Stimulated activated CD8-positive, alpha-beta memory T cell treated with anti-CD3 and anti-CD28 coated beads, Interleukin-15, amount 100 ng/mL, for 4 hours (primary cell): ENCODE measurements around the gene UNC93B1.
"Not testable (repeated sequence)": the region's sequence is repeated elsewhere in the genome, so short reads cannot be mapped to it uniquely, and the experiment has no call there.

Experiments used
- DNase-seq, 2 donors: peaks; one replicate each; pipeline ENCODE4 v3.0.0-alpha.2; 2020; ENCODE audit warnings: low read depth in 2 of 2

UNC93B1 gene

GRCh38 chr11:68009391-68010089 is 5.6 kb upstream of the UNC93B1 start:
- no peak for DNase-seq

GRCh38 chr11:68008381-68009337 is 4.8 kb upstream of the UNC93B1 start:
- DNase-seq = no peak

DNA sequence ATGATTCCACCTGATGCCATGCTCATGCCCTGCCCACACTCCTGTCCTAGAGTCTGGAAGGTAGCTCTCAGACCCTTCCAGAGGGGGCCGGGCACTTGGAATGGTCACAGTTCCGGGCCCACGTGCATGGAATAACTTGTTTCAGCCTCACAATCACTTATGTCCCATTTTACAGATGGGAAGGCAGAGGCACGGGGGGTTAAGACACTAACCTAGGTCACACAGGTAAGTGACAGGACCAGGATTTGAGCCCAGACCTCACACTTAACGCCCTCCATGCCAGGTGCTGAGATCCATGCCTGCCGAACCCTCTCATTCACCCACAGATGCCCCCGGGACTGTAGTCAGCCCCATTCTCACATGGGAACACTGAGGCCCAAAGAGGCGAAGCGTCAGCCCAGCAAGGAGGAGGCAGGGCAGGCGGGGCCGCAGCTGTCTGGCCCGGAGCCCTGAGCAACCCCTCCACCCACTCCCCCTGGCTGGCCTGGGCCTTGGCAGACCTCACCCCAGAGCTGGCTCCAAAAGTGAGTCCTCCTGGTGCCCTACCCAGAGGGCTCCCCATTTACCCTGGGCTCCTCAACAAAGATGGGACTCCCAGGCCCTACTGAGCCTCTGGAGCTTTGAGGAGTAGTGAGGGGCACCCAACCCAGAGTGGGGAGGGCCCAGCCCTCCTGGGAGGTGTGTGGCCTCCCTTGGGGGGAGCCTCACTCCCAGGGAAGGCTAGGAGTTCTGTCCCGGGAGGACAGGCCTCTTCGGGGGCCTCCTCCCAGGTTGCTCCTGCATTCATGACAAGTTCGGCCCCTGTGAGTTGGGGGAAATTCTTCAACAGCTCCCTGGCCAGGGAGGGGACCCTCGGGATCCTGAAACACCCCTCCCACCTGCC is 3.8 kb upstream of the UNC93B1 start:
- no peak for DNase-seq

DNA sequence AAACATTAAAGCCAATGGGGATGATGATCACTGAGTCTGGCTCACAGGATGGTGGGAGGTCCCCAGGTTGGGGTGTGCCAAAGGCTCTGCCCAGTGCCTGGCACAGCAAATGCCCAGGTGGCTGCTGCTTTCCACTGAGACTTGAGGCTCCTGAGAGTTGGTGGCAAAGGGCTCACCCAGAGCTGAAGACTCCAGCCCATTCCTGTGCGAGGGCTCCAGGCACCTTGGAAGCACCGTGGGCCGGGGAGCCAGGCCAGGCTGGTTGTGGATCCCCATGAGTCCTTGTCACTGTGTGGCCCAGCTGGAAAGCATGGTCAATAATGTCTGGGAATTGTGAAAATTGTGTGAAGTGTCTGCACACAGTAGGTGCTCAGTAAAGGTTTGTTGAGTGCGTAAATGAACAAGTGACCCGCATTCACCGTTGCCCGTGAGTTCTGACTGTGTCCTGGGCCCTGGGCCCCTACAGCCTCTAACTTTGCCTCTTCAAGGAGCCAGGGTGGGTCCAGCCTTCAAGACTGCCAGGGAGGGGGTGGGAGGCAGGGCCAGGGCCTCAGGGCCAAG is 2.8 kb upstream of the UNC93B1 start:
- no peak for DNase-seq

- DNase-seq = no peak
Observed at GRCh38 chr11:68004551-68005335, 846 bp upstream of the UNC93B1 start.

GRCh38 chr11:68002938-68003845 is 705 bp downstream of the UNC93B1 start:
- peak; percentile 27 to 31 for DNase-seq

GRCh38 chr11:68002575-68002937 is 1.3 kb downstream of the UNC93B1 start:
- DNase-seq = no peak

DNA sequence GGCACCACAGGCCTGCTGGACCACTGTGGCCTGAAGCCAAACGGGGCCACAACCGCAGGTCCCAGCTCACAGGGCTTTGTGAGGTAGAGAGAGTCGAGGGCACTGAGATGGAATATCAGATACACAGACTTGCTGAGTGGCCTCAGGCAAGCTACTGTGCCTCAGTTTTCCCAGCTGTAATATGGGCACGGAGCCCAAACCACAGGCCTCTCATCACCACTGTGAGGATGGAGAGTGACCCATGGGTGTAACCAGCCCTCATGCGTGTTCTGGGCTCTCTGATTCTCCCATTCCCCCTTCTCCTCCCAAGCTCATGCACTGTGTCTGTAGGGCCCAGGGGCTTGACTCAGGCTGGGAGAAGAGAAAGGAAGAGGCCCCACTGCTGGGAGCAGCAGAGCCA is 4.2 kb downstream of the UNC93B1 start:
- DNase-seq = no peak

- DNase-seq = no peak
Observed at GRCh38 chr11:67999201-67999629, 4.7 kb downstream of the UNC93B1 start.

GRCh38 chr11:67998150-67999045 is 5.5 kb downstream of the UNC93B1 start:
- DNase-seq = no peak

GRCh38 chr11:67997475-67997921 is 6.4 kb downstream of the UNC93B1 start:
- no peak for DNase-seq

DNA sequence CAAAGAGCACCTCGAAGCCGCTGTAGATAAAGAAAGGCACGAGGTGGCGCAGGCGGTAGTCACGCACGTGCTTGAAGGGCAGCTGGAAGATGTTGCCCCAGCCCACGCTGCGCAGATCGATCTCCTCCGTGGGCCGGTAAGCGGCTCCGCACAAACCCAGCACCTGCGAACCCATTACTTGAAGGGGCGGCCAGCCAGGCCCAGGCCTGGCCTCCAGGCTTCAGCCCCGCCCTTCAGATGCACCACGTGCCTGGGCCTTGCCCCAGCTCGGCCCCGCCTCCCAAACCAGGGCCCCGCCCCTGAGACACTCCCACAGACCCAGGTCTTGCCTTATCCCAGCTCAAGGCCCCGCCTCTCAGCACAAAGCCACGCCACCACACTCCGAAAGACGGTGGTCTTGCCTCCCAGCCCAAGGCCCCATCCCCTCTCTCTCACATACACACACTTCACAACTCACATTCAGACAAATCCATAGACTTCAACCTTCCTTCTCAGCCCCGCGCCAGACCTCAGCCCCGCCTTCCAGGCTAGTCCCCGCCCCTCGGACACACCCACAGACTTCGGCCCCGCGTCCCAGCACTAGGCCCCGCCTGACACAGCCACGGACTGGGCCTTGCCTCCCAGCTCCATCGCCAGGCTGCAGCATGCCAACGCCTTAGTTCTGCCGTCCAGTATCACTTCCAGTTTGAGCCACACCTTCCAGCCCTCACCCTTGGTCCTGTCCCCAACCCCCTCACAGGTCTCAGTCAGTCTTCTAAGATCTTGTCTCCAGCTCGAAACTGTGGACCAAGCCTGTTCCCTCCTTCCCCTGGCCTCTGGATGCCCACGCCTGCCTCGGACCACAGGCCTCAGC is 7.0 kb downstream of the UNC93B1 start:
- DNase-seq = no peak

- DNase-seq = no peak
Observed at GRCh38 chr11:67996051-67996450, 7.8 kb downstream of the UNC93B1 start.

DNA sequence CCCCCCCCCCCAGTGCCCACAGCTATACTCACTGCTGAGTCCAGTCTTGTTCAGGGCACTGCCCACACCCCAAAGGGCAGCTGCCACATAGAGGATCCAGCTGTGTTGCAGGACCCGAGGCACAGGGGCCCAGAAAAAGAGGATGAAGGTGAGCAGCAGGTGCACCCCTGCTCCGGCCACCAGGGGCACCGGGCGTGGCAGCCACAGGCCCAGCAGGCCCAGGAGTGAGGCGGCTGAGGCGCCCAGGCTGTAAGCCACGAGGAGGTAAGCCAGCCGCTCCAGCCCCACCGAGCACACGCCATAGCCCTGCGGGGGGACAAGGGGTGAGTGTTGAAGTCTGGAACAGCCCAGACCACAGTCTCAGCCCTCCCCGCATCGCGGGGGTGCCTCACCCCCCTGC is 8.3 kb downstream of the UNC93B1 start:
- DNase-seq = not testable (repeated sequence)

- not testable (repeated sequence) for DNase-seq
Observed at GRCh38 chr11:67995129-67995528, 8.8 kb downstream of the UNC93B1 start.

DNA sequence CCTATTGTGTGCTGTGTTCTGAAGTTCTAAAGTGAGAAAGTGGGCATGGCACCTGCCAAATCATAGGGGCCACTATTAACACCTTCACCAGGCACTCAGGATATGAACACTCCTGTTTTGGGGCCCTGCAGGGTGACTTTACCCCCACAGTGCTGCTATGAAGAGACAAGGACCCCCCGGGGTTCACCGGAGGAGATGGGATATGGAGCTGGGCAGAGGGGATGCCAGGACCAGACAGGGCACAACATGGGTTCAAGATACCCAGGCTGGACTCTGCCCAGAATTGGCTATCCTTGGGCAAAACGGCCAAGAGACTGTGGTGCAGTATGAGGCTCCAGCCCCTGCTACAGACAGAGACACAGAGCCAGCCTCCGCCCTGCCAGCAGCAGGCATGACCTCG is 9.5 kb downstream of the UNC93B1 start:
- not testable (repeated sequence) for DNase-seq

DNA sequence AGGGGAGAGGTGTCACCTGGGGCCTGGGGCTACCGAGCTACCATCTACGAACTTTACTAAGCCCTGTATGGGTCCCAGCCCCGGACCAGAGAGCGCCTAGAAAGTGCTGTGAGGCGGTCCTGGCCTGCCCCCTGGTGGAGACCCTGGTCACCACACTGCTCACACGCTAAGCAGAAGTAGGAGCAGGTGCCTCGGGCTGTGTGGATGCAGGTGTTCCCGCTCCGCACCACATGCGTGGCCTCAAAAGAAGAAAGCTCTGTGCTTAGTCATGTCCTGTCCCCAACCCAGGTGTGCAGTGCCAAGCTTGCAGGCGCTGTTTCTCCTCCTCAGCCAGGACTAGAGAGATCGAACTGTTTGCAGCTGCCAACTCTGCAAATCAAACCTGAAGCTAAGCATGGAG is 10.1 kb downstream of the UNC93B1 start:
- DNase-seq = not testable (repeated sequence)
